GM23338 (cell line): ENCODE data around the gene CIROP. TPM values are rescaled to one million over a fixed set of nuclear protein-coding genes. Genes with fewer than 3 reads are reported as not detected.
A peak's percentile ranks its signal among the peaks of the same experiment; 100 is the strongest.

ENCODE experiments used
- ATAC-seq: fragments of 200-7000 bp; cut with Tn5 transposase; 3 replicates; pipeline ENCODE4 v1.9.1; 2020
- DNase-seq: peaks from one replicate; pipeline ENCODE4 v3.0.0-alpha.2; 2015; ENCODE audit warnings: low spot score
- H2AFZ ChIP-seq: fragments of 200-600 bp; sonication (generic); 2 replicates; pipeline ENCODE4 v1.8.0; 2016; ENCODE audit warnings: antibody characterized with exemption, mild to moderate bottlenecking, moderate library complexity
- H3F3A ChIP-seq: fragments of 200-600 bp; sonication (generic); replicated peaks from 2 replicates; pipeline ENCODE4 v1.8.0; 2017; ENCODE audit warnings: antibody characterized with exemption, mixed run types, low read depth
- H3K27ac ChIP-seq: fragments of 200-600 bp; sonication (generic); 2 replicates; pipeline ENCODE4 v1.6.1; 2016; ENCODE audit warnings: low read depth
- H3K27me3 ChIP-seq: fragments of 200-600 bp; sonication (generic); 2 replicates; pipeline ENCODE4 v1.8.0; 2016; ENCODE audit warnings: mild to moderate bottlenecking, mixed run types, moderate library complexity; ENCODE audit not compliant: insufficient read depth
- H3K36me3 ChIP-seq: fragments of 200-600 bp; sonication (generic); 2 replicates; pipeline ENCODE4 v1.8.0; 2016; ENCODE audit warnings: mild to moderate bottlenecking; ENCODE audit not compliant: insufficient read depth
- H3K4me1 ChIP-seq: fragments of 200-600 bp; sonication (generic); 2 replicates; pipeline ENCODE4 v1.8.0; 2016; ENCODE audit warnings: mild to moderate bottlenecking, moderate library complexity; ENCODE audit not compliant: insufficient read depth
- H3K4me2 ChIP-seq: fragments of 200-600 bp; sonication (generic); 2 replicates; pipeline ENCODE4 v1.7.1; 2017; ENCODE audit warnings: mixed run types
- H3K4me3 ChIP-seq: fragments of 200-600 bp; sonication (generic); 2 replicates; pipeline ENCODE4 v1.6.1; 2016; ENCODE audit warnings: mixed run types
- H3K79me2 ChIP-seq: fragments of 200-600 bp; sonication (generic); replicated peaks from 2 replicates; pipeline ENCODE4 v1.8.0; 2017; ENCODE audit warnings: mild to moderate bottlenecking; ENCODE audit not compliant: insufficient read depth
- H3K9me2 ChIP-seq: fragments of 200-600 bp; sonication (generic); 2 replicates; pipeline ENCODE4 v1.8.0; 2017; ENCODE audit not compliant: insufficient read depth
- H4K20me1 ChIP-seq: fragments of 200-600 bp; sonication (generic); replicated peaks from 2 replicates; pipeline ENCODE4 v1.8.0; 2017; ENCODE audit warnings: mild to moderate bottlenecking; ENCODE audit not compliant: insufficient read depth
- H3K27ac Mint-ChIP-seq: 2 replicates; pipeline ENCODE4 v1.8.0; 2020; ENCODE audit warnings: inconsistent platforms, mild to moderate bottlenecking, moderate library complexity, mixed read lengths
- H3K27me3 Mint-ChIP-seq: 3 replicates; pipeline ENCODE4 v1.8.0; 2022; ENCODE audit warnings: low read depth, mild to moderate bottlenecking, moderate library complexity, mixed read lengths, inconsistent platforms; ENCODE audit not compliant: insufficient read depth, poor library complexity
- H3K36me3 Mint-ChIP-seq: 3 replicates; pipeline ENCODE4 v1.8.0; 2021; ENCODE audit warnings: low read depth, mild to moderate bottlenecking, inconsistent platforms, moderate library complexity, mixed read lengths
- H3K4me1 Mint-ChIP-seq: 3 replicates; pipeline ENCODE4 v1.8.0; 2020; ENCODE audit warnings: mild to moderate bottlenecking, inconsistent platforms, mixed read lengths
- H3K4me3 Mint-ChIP-seq: 3 replicates; pipeline ENCODE4 v1.8.0; 2021; ENCODE audit warnings: moderate library complexity, mild to moderate bottlenecking, inconsistent platforms, mixed read lengths
- H3K9me3 Mint-ChIP-seq: 3 replicates; pipeline ENCODE4 v1.8.0; 2020; ENCODE audit warnings: moderate library complexity, mild to moderate bottlenecking, inconsistent platforms, mixed read lengths
- CREB1 ChIP-seq: fragments of 250-450 bp; sonication (Bioruptor Pico); IDR thresholded peaks from 2 replicates; pipeline ENCODE4 v1.5.0; 2020; ENCODE audit warnings: low read depth, mild to moderate bottlenecking, moderate library complexity
- CTCF ChIP-seq, 2 experiments: fragments of 200-600 bp in 1 of 2; sonication (generic) in 1 of 2; conservative IDR thresholded peaks; 2 replicates each; pipeline versions ENCODE4 v1.5.1 to v1.6.1; 2016 to 2017; ENCODE audit warnings: antibody characterized with exemption in 2 of 2, low read depth in 2 of 2, mild to moderate bottlenecking in 2 of 2, moderate library complexity in 1 of 2
- ETS1 ChIP-seq: IDR thresholded peaks from 2 replicates; pipeline ENCODE4 v1.6.1; 2016; ENCODE audit warnings: antibody characterized with exemption
- EZH2 ChIP-seq: fragments of 200-600 bp; sonication (generic); IDR thresholded peaks from one replicate; pipeline ENCODE4 v1.8.0; 2017; ENCODE audit warnings: antibody characterized with exemption, mild to moderate bottlenecking, low read depth; ENCODE audit not compliant: unreplicated experiment
- EZH2phosphoT487 ChIP-seq: fragments of 200-600 bp; sonication (generic); IDR thresholded peaks from one replicate; pipeline ENCODE4 v1.8.1; 2018; ENCODE audit warnings: antibody characterized with exemption; ENCODE audit not compliant: unreplicated experiment
- POLR2AphosphoS5 ChIP-seq: IDR thresholded peaks from 2 replicates; pipeline ENCODE4 v1.6.1; 2016; ENCODE audit warnings: antibody characterized with exemption, low read depth
- REST ChIP-seq: IDR thresholded peaks from one replicate; pipeline ENCODE4 v1.6.1; 2018; ENCODE audit warnings: antibody characterized with exemption; ENCODE audit not compliant: unreplicated experiment
- polyA plus RNA-seq: library from polyadenylated mRNA; unstranded; fragments of >200 nt; fragmentation: Nextera tagmentation; extraction: Ambion mirVana; gene quantifications from 2 replicates; pipeline ENCODE4 v1.2.1, GENCODE V29; 2016
- total RNA-seq: library from RNA; depleted of rRNA; stranded (reverse); fragments of >200 nt; shearing (Covaris generic); gene quantifications from 2 replicates; pipeline ENCODE4 v1.2.3, GENCODE V29; 2014

The CIROP gene
- total and polyA plus RNA-seq, 2 experiments from 2014 or later, result not detected

GRCh38 chr14:23058654-23059504 lies 45.9 kb downstream of the CIROP start (continued):
- TF ChIP-seq POLR2AphosphoS5 (no peak), EZH2phosphoT487 (no peak), EZH2 (no peak), REST (no peak), ETS1 (no peak)

GRCh38 chr14:23057757-23058653 lies 46.8 kb downstream of the CIROP start:
- Mint-ChIP-seq H3K27me3 (peaks cover 18% of the 10 kb centered on the region), H3K27ac (peak overlapping the region; percentile 90), H3K4me3 (peak overlapping the region; percentile 85), H3K9me3 (no peaks in the 10 kb centered on the region), H3K36me3 (peaks cover 58% of the 10 kb centered on the region), H3K4me1 (peaks cover 18% of the 10 kb centered on the region)
- peaks cover 22% of the 10 kb centered on the region for H3K36me3 ChIP-seq
- peak overlapping the region; percentile 98 for H3K4me2 ChIP-seq
- peaks cover 14% of the 10 kb centered on the region; the same call in 1 of the 2 replicates for H3K4me1 ChIP-seq
- peak overlapping the region; percentile 86 for H3K4me3 ChIP-seq
- no peak for TF ChIP-seq CREB1 (CRISPR knock-in tag)
- peak; percentile 83 to 90 for TF ChIP-seq CTCF (conservative IDR thresholded peaks at IDR 0.05; ENCODE audit: low read depth in 2 of 2)
- TF ChIP-seq POLR2AphosphoS5, result peak; percentile 67
- peak overlapping the region; percentile 88 for H2AFZ ChIP-seq
- peak; percentile 70 for ATAC-seq
- peaks cover 4% of the 10 kb centered on the region; the same call in 1 of the 2 replicates for H3K27me3 ChIP-seq
- peak overlapping the region; percentile 85 for H3K27ac ChIP-seq
- peak; percentile 96 for DNase-seq
- no peaks in the 10 kb centered on the region for H3K9me2 ChIP-seq
- H4K20me1 ChIP-seq, result peaks cover 16% of the 10 kb centered on the region
- H3F3A ChIP-seq, result peaks cover 32% of the 10 kb centered on the region
- H3K79me2 ChIP-seq, result 0 out of 2 replicates have a peak, but pooled peaks cover 3% of the 10 kb centered on the region
